K562 (cell line): ENCODE results near the gene PURA.

Experiments
- GATAD2B ChIP-seq: fragments of 450-650 bp; IDR thresholded peaks from 2 replicates; pipeline ENCODE4 v1.6.1; 2017; ENCODE audit warnings: mild to moderate bottlenecking, borderline replicate concordance
- POLR2A ChIP-seq: fragments of 450-650 bp; conservative IDR thresholded peaks from 2 replicates; pipeline ENCODE4 v1.6.1; 2016
- POU5F1 ChIP-seq: fragments of 150-350 bp; IDR thresholded peaks from 2 replicates; pipeline ENCODE4 v1.6.1; 2014; ENCODE audit warnings: borderline replicate concordance, low read length, low read depth, mild to moderate bottlenecking; ENCODE audit not compliant: partially characterized antibody
- PTBP1 ChIP-seq: fragments of 200-400 bp; formaldehyde crosslinking; IDR thresholded peaks from 2 replicates; pipeline ENCODE4 v1.6.1; 2017; ENCODE audit warnings: low read depth, low read length
- USF1 ChIP-seq: sonication (generic); formaldehyde crosslinking; IDR thresholded peaks from 2 replicates; pipeline ENCODE4 v1.9.0; 2022; ENCODE audit warnings: mild to moderate bottlenecking, missing genetic modification reagents
- ZBTB1 ChIP-seq: sonication (generic); formaldehyde crosslinking; IDR thresholded peaks from 2 replicates; pipeline ENCODE4 v1.8.1; 2023; ENCODE audit warnings: missing genetic modification reagents, low read depth, mild to moderate bottlenecking, borderline replicate concordance
- TF ChIP-seq, protein P1 (sequence below), 3 experiments: IDR thresholded peaks in 2 of 3; conservative IDR thresholded peaks in 1 of 3; 2 replicates each; pipeline ENCODE4 v1.5.1; 2011 to 2012; ENCODE audit warnings: low read length in 3 of 3, mild to moderate bottlenecking in 3 of 3, control low read depth in 2 of 3, improper control_type of control experiment in 1 of 3, inconsistent platforms in 1 of 3, low read depth in 1 of 3, mixed read lengths in 1 of 3, moderate library complexity in 1 of 3; ENCODE audit not compliant: insufficient read depth in 2 of 3
- TF ChIP-seq, protein P2 (sequence below), 2 experiments: IDR thresholded peaks; 2 replicates each; pipeline ENCODE4 v1.6.1; 2011; ENCODE audit warnings: borderline replicate concordance in 1 of 2, control low read depth in 1 of 2, low read depth in 1 of 2, low read length in 1 of 2, mild to moderate bottlenecking in 1 of 2, mixed read lengths in 1 of 2, moderate library complexity in 1 of 2; ENCODE audit not compliant: insufficient read depth in 1 of 2, insufficient read length in 1 of 2, poor library complexity in 1 of 2, severe bottlenecking in 1 of 2; ENCODE audit errors: extremely low read depth in 1 of 2

DNA sequence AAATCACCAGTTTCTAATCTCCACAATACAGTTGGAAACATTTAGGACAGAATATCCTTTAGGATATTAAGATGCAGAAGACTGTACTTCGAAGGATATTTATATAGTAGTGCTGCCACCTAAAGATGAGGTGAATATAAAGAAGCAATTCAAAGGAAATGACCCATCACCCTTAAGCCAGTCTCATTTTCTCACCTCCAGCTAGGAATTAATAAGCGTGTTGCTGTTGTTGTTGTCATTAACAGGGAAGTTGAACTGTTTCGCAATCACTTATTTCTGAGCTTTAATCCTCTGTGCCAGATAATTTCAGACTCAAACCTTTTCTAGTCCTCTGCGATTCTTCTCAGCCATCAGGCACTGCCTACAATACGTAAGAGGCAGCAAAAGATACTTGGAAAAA lies 7.8 kb upstream of the PURA start:
- TF ChIP-seq, protein P1, sequence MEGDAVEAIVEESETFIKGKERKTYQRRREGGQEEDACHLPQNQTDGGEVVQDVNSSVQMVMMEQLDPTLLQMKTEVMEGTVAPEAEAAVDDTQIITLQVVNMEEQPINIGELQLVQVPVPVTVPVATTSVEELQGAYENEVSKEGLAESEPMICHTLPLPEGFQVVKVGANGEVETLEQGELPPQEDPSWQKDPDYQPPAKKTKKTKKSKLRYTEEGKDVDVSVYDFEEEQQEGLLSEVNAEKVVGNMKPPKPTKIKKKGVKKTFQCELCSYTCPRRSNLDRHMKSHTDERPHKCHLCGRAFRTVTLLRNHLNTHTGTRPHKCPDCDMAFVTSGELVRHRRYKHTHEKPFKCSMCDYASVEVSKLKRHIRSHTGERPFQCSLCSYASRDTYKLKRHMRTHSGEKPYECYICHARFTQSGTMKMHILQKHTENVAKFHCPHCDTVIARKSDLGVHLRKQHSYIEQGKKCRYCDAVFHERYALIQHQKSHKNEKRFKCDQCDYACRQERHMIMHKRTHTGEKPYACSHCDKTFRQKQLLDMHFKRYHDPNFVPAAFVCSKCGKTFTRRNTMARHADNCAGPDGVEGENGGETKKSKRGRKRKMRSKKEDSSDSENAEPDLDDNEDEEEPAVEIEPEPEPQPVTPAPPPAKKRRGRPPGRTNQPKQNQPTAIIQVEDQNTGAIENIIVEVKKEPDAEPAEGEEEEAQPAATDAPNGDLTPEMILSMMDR (IDR thresholded peaks at IDR 0.05 in 2 of 3, conservative IDR thresholded peaks at IDR 0.05 in 1 of 3; ENCODE audit: insufficient read depth in 2 of 3, low read depth in 1 of 3, low read length in 3 of 3) = peak in 1 of 3 experiments; percentile 32; a peak in 2 of 6 replicates
- TF ChIP-seq POU5F1 (no peak), GATAD2B (no peak), USF1 (CRISPR knock-in tag) (no peak), POLR2A (no peak), ZBTB1 (CRISPR knock-in tag) (no peak), PTBP1 (no peak)
- TF ChIP-seq, protein P2, sequence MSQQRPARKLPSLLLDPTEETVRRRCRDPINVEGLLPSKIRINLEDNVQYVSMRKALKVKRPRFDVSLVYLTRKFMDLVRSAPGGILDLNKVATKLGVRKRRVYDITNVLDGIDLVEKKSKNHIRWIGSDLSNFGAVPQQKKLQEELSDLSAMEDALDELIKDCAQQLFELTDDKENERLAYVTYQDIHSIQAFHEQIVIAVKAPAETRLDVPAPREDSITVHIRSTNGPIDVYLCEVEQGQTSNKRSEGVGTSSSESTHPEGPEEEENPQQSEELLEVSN (IDR thresholded peaks at IDR 0.05; ENCODE audit: borderline replicate concordance in 1 of 2, extremely low read depth in 1 of 2, insufficient read depth in 1 of 2, insufficient read length in 1 of 2, low read depth in 1 of 2, low read length in 1 of 2, poor library complexity in 1 of 2, severe bottlenecking in 1 of 2) = no peak
